ENCODE measurements around the gene DUS2.
"Not testable (repeated sequence)": the region's sequence is repeated elsewhere in the genome, so short reads cannot be mapped to it uniquely, and the experiment has no call there.

The DUS2 gene

DNA sequence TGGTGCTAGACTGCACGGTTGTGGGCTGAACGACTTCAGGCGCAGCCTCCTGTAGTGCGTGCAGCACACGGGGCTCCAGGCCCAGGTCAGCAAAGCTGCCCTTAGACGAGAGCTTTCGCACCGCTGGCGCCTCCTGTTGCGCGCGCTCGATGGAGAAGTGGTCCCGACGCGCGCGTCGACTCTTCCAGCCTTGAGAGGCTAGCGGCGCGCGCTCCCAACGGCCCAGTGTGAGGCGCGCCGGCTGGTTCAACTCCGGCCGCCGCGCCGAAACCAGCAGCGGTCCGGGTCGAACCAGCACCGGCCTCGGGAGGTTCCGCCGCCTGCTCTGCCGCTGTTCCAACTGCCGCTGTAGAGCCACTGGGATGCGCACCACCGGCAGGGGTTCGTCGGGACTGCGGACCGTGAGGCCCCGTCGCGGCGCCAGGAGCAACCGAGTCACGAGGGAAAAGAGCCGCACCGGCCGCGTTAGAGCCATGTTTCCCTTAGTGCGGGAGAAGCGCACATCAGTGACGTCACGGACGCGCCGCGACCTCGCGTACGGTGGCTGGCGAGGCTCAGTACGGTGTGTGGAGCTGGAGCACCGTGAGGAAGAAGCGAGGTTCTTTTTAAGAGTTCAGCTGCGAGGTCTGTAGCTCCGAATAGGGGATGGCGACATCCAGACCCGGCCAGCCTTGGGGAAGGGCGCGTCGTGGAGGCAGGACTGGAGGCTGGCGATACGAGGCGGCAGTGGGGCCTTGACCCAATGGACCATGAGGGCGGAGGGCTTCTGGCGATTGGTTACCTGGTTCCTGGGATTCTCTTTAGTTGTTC is at the start of gene DUS2, which contains the start of gene DDX28:
DUS2 (plus strand) TSS at position 557 of the 810 bp plus-strand sequence. CDS start 14,740 bp downstream, outside the sequence.
DDX28 (minus strand) TSS at position 505 of the 810 bp plus-strand sequence; CDS start at position 475, 30 bp downstream.
- DNase-seq = peak; percentile 80 to 85

DNA sequence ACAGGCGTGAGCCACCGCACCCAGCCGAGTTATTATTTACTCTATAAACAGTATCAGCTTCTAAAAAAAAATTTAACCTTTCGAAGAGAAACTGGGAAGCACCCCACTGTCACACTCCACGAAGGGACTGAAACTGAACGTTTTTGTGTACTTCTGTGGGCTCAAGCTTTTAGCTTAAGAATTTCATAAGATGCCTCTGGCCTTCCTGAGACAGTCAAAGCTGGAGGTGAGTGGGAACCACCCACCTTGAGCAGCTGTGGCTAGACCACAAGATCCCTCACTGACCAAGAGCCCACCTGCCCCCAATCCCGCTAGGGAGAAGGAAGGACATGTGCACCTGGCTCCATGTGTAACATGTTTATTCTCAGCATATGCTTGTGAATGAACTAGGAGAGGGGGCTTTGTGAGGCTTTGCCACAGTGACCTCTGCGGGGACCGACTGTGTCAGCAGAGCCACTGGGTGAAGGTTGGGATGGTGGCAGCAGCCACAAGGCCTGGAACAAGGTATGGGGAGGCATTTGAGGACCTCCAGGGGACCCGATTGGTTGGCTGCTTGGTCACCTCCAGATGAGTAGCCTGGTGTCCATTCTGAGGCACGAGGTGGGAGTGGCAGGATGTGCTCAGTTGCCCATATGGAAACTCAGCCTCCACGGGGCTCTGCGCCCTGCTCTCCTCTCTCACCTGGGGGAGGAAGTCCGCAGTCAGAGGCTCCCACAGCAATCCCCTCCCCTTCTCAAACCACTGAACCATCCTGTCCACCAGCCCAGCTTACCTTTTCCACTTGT is 47.6 kb upstream of the DUS2 start:
- DNase-seq = no peak

DNA sequence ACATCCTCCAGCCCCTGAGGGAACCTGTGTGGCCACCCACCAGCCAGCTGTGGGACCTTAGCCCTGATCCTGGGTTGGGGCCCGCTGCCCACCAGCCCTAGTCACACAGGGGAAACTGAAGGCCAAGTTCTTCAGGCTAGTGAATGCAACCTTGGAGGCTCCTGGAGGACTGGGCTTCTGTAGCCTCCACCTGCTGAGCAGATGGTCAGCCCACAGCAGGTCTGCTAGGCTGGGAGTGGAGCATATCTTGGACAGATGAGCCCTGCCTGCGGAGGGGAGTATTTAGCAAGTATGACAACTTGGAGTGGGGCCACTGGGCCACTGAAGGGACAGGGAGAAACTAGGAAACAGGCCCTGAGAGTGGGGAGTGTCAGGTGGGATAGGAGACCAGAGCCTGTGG is 46.9 kb upstream of the DUS2 start:
- peak in 1 of 2 experiments; percentile 27 for DNase-seq

DNA sequence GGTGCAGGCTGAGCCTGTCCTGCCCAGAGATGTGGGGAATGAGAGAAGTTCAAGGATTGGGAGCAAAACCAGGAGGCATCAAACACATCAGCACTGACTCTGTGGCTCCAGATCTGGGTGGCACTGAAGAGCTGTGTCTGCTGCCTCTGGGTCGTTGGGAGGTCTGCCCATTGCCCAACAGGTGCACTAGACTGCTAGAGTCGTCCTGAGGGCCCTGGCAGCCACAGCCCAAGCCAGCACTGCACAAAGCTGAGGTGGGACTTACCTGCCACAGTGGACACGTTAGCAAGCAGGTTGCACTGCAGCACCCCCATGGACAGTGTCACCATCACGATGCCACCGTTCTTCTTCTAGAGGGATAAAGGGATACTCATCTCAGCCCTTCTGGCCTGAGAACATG is 46.1 kb upstream of the DUS2 start:
- no peak for DNase-seq

DNA sequence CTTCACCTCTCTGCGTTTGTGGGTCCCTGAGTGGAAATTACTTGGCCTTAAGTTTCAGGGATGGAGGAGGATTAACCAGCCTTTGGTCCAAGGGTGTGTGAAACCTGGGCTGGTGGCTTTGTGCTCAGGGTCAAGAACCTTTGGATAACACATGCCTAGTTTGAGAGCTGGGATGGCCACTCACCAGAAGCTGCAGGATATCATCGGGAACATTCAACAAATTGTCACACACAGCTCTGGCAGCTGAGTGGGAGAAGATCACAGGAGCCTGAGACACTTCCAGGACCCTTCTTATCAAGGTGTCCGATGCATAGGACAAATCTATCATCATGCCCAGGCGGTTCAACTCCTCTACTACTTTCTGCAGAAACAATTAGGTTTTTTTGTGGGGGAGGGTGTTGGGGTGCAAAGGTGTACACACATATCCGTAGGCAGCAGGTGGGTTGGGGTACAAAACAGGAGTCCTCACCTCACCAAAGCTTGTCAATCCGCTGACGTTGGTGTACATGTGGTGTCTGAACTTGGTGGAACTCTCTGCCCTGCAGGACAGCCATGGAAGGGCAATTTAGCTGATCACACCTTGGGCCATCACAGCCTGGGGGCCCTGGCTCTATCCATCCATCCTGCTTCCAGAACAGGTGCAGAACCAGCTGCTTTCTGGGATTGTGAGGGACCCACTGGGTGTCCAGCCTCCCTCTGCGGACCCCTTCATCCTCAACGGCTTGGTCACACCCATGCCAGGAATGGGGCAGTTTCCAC is 45.4 kb upstream of the DUS2 start:
- DNase-seq = no peak

DNA sequence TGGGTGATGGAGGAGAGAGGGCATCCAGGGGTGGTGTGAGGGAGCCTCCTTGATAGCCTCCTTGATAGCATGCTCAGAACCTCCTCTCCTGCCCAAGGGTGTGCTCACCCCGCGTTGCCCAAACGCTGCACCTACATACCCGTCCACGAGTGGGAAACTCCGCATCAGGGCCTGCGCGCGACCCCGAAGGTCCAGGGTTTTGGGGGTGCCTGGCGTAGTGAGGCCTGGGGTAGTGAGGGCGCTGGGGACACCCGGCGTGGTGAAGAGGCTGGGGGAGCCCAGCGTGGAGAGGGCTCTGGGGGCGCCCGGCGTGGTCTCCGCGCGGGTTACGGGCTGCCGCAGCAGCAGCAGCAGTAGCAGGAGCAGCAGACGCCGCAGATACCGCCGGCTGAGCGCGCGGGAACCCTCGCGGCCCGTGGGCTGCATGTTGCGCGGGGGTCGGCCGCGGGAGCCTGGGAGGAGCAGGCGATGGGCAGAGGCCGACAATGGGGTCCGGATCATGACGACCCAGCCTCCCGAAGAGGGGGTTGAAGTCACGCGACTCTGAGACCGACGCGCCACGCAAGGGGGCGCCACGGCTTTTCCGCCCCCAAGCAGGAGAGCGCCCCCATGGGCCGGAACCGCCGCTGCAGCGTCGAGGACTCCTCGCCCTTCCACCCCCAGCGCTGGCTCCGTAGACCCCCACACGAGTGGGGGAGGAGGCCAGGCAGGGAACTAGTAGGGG is 43.0 kb upstream of the DUS2 start, which contains the start of gene DPEP3:
DPEP3 (minus strand) TSS at position 545 of the 724 bp plus-strand sequence; CDS start at position 426, 119 bp downstream.
- DNase-seq = no peak

DNA sequence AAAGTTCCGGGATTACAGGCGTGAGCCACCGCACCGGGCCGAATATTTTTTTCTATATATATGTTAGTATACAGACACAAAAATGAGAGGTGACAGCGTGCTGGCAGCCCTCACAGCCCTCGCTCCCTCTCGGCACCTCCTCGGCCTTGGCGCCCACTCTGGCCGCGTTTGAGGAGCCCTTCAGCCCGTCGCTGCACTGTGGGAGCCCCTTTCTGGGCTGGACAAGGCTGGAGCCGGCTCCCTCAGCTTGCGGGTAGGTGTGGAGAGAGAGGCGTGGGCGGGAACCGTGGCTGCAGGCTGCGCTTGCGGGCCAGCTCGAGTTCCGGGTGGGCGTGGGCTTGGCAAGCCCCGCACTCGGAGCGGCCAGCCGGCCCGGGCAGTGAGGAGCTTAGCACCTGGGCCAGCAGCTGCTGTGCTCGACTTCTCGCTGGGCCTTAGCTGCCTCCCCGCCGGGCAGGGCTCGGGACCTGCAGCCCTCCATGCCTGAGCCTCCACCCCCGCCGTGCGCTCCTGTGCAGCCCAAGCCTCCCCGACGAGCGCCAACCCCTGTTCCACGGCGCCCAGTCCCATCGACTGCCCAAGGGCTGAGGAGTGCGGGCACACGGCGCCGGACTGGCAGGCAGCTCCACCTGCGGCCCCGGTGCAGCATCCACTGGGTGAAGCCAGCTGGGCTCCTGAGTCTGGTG is 40.9 kb upstream of the DUS2 start:
- DNase-seq = no peak

DNA sequence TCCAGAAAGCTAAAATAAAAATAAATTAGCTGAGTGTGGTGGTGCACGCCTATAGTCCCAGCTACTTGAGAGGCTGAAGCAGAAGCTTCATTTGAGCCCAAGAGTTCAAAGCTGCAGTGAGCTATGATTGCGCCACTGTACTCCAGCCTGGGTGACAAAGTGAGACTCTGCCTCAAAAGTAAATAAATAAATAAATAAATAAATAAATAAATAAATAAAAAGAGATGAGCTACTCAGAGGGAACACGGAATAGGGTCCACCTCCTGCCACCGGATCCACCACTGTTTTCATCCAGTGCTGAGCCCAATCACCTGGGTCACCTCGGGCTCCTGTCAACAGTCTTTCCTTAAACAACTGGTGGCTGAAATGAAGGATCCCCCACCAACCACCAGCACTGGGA is 36.1 kb upstream of the DUS2 start:
- no peak for DNase-seq

DNA sequence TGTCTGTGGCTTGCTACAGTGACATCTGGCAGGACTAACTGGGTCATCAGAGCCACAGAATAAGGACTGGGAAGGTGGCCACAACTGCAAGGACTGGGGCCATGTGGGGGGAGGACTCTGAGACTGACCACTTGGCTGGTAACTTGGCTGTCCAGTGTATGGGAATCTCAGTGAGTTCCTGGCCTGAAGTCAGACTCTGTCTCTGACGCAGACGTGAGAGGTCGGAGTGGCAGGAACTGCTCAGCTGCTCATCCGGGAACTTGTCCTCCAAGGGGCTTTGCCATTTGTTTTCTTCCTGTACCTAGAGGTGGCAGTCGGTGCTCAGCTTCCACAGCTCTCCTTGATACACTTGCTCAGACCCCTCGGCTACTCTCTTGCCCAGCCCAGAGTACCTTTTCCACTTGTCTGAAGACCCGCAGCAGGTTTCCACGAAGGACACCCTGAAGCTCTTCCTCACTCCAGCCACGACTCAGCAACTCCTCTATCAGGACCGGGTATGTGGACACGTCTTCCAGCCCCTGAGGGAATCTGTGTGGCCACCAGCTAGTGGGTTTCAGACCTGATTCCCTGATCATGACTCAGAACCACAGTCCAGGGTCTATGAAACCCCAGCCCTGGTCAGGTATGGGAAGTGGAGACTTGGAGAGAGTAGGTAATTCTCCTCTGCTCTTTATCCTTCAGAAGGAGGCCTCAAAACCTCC is 35.5 kb upstream of the DUS2 start:
- DNase-seq = no peak

DNA sequence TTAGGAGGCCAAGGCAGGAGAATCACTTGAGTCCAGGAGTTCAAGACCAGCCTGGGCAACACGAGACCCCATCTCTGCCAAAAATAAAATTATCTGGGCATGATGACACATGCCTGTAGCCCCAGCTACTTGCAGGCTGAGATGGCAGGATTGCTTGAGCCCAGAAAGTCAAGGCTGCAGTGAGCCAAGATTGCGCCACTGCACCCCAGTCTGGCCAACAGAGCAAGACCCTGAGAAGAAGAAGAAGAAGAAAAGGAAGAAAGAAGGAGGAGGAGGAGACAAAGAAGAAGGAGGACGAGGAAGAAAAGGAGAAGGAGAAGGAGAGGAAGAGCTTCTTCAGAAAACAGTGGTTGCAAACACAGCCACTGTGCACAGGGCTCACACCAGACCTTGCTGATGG is 34.4 kb upstream of the DUS2 start:
- DNase-seq = no peak

DNA sequence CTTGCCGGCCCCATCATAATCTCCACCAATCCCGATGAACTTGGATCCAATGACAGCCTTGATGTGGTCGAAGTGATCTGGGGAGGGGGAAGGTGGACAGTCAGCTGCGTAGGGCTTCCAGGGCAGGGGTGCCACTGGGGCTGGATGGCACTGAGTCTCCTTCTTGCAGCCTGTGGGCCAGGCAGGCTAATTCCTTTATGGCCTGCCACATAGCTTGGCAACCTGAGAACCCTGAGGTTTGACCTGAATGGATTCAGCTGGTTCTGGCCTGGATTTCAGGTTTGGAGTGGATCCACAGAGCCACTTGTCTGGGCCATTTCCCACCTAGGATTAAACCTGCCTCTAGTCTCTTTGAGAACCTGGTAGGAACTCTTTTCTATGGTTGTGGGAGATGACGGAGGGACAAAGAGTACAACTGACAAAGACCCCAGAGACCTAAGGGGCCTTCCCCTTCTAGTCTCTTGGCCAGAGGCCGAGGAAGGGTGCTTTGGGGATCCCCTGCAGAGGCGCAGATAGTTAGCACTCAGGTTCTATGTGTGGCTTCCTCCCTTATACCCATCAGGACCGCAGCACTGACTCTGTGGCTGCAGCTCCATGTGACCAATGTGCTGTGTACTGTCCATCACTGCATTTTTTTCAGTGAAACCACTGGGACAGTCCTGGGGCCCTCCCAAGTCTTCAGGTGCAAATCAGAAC is 33.6 kb upstream of the DUS2 start:
- DNase-seq = no peak

DNA sequence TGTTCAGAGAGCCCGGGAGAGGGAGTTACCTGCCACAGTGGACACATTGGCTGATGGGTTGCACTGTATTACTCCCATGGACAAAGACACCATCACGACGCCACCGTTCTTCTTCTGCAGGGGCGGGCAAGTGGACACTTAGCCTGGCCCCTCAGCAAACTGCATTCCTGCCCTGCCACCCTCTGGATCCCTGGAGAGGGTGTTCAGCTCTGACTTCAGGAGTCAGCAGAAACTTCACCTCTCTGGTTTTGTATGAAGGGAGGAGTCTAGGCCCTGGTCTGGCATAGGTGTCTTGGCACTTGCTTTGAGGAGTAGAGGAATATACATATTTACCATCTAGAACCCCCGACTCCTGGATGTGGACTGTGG is 33.1 kb upstream of the DUS2 start:
- no peak for DNase-seq

DNA sequence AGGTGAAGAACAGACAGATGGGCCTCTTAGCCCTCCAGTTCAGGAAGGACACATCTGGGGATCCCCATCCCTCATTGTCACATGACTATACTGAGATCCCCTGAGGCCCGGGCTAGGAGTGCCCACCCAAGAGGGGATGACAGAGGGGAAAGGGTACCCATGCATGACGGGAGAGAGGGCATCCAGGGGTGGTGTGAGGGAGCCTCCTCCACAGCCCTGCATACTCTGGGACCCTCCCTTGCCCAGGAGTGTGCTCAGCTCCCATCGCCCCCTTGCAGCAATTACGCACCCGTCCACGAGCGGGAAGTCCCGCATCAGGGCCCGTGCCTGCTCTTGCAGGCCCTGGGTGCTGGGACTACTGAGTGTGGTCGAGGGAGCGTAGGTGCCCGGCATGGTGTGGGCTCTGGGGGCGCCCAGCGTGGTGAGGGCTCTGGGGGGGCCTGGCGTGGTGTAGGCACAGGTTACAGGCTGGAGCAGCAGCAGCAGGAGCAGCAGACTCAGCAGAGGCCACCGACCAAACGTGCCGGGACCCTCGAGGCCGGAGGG is 30.4 kb upstream of the DUS2 start:
- DNase-seq = no peak

DNA sequence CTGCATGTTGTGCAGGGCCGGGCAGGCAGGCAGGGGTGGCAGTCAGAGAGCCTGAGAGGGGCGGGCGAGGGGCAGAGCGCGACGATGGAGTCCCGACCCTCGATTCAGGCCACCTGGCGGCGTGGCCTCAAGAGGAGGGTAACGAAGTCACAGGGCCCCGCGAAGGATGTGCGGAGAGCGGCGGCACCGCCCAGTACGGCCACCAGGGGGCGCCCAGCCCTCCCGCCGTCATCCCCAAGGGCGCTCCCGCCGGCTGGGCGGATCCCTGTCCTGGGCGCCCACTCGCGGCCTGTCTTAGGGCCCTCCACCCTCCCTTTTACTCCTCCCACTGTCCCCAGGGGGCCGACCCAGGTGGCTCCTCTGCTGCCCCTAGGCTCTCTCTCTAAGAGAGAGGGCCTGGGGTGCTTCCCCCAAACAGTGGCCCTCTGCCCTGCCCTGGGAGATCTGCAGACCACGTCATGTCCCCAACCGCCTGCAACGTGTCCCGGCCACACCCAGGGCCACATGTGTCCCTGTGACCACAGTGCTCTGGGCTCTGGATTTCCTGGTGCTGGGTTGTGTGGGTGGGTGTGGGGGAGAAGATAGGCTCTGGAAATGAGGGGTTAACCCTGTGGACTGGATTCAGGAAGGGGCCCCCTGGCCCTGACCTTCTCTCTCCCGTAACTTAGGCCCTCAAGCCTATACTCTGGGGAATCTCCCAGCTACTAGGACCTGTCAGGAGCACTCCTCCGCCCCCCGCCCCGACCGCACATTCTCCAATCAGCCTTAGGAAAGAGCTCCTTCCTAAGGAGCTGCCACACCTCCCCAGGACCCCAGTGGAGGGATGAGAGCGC is 29.7 kb upstream of the DUS2 start:
- DNase-seq = peak; percentile 34 to 74

DNA sequence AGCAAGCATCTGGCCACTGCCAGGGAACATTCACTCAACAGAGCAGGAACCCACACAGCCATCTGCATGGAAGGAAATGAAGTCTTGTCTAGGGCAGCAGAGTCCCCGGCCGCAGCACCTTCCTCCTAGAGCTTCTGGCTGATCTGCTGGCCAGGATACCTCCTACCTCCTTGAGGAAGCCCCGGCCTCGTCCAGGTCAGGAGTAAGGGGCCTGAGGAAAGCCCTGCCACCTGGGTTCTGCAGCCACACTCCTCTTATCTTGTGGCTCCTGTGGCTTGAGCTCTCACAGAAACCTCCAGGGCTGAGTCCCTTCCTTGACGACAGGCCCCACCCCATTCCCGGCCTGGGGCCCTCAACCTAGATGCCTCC is 29.1 kb upstream of the DUS2 start:
- DNase-seq = not testable (repeated sequence)

DNA sequence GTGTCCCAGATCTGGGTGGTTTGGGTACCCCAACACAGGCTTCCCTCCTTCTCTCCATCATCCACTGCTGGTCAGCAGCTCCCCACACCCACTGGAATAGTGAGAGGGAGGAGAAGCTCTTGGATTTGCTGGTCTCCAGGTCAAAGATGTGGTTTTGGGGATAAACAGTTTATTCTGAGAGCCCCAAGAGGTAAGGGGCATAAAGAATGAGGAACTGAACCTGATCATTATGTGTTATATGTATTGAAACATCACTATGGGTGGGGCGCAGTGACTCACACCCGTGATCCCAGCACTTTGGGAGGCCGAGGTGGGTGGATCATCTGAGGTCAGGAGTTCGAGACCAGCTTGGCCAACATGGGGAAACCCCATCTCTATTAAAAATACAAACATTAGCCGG is 27.7 kb upstream of the DUS2 start:
- no peak for DNase-seq

DNA sequence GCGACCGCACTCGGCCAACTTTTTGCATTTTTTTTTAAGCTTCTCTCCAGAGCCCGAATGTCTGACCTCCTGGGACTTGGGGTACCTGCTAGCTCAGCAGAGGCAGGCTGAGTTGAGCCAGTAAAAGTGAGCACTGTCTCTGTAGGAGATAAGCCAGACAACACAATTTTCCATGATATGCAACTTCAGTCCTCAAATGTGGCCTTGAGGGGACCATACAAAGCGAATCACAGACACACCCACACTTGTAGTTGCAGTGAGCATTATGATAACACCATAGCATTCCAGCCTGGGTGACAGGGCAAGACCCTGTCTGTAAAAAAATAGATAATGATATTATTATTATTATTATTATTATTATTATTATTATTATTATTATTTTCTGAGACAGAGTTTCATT is 26.4 kb upstream of the DUS2 start:
- no peak for DNase-seq

DNA sequence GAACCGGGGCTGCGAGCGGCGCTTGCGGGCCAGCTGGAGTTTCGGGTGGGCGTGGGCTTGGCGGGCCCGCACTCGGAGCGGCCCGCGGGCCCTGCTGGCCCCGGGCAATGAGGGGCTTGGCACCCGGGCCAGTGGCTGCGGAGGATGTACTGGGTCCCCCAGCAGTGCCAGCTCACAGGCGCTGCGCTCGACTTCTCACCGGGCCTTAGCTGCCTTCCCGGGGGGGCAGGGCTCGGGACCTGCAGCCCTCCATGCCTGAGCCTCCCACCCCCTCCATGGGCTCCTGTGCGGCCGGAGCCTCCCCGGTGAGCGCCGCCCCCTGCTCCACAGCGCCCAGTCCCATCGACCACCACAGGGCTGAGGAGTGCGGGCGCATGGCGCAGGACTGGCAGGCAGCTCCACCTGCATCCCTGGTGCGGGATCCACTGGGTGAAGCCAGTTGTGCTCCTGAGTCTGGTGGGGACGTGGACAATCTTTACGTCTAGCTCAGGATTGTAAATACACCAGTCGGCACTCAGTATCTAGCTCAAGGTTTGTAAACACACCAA is 24.8 kb upstream of the DUS2 start:
- not testable (repeated sequence) for DNase-seq
